NCI-H1417 (cell line): ENCODE measurements around the gene LPAR3.
"Not testable (repeated sequence)": the region's sequence is repeated elsewhere in the genome, so short reads cannot be mapped to it uniquely, and the experiment has no call there.

ENCODE experiments used
- DNase-seq, 3 experiments: peaks; one replicate each; lab custom pipeline; 2025; lab: John Stamatoyannopoulos, UW

Gene LPAR3

GRCh38 chr1:84902727-84903126 is 9.7 kb upstream of the LPAR3 start:
- DNase-seq, result not testable (repeated sequence)

- DNase-seq, result no peak
These were observed 7.0 kb upstream of the LPAR3 start for GRCh38 chr1:84899969-84900368.

- no peak for DNase-seq
These were observed 3.3 kb upstream of the LPAR3 start for GRCh38 chr1:84896279-84896678.

- DNase-seq, result no peak
These were observed 2.4 kb downstream of the LPAR3 start for GRCh38 chr1:84890566-84890965.

- DNase-seq, result no peak
These were observed 3.6 kb downstream of the LPAR3 start for GRCh38 chr1:84889437-84889836.

GRCh38 chr1:84888753-84889152 is 4.3 kb downstream of the LPAR3 start:
- DNase-seq, result no peak

GRCh38 chr1:84887261-84887934 is 5.6 kb downstream of the LPAR3 start:
- DNase-seq, result no peak

- DNase-seq, result no peak
These were observed 7.5 kb downstream of the LPAR3 start for GRCh38 chr1:84885469-84885868.

GRCh38 chr1:84884671-84885389 is 8.2 kb downstream of the LPAR3 start:
- DNase-seq, result no peak

- no peak for DNase-seq
These were observed 9.7 kb downstream of the LPAR3 start for GRCh38 chr1:84883286-84883685.

GRCh38 chr1:84877592-84877991 is 15.4 kb downstream of the LPAR3 start:
- DNase-seq, result no peak

GRCh38 chr1:84876353-84876752 is 16.7 kb downstream of the LPAR3 start:
- DNase-seq, result no peak

GRCh38 chr1:84873366-84873765 is 19.6 kb downstream of the LPAR3 start:
- DNase-seq, result no peak

GRCh38 chr1:84872696-84873355 is 20.2 kb downstream of the LPAR3 start:
- no peak for DNase-seq

- no peak for DNase-seq
These were observed 21.8 kb downstream of the LPAR3 start for GRCh38 chr1:84871181-84871580.

GRCh38 chr1:84870591-84870990 is 22.4 kb downstream of the LPAR3 start:
- DNase-seq, result no peak

GRCh38 chr1:84869720-84870119 is 23.3 kb downstream of the LPAR3 start:
- DNase-seq, result no peak

- DNase-seq, result no peak
These were observed 30.2 kb downstream of the LPAR3 start for GRCh38 chr1:84862810-84863251.

GRCh38 chr1:84861988-84862644 is 30.9 kb downstream of the LPAR3 start:
- DNase-seq, result no peak

GRCh38 chr1:84861516-84861915 is 31.5 kb downstream of the LPAR3 start:
- no peak for DNase-seq

GRCh38 chr1:84859866-84860265 is 33.1 kb downstream of the LPAR3 start:
- no peak for DNase-seq

GRCh38 chr1:84857906-84858305 is 35.1 kb downstream of the LPAR3 start:
- DNase-seq, result no peak
